ENCODE measurements around the gene HS6ST1.

- TF ChIP-seq CTCF (conservative IDR thresholded peaks at IDR 0.05; ENCODE audit: low read length) (no peak), EZH2phosphoT487 (IDR thresholded peaks at IDR 0.05; ENCODE audit: borderline replicate concordance, low read depth, low read length) (no peak)
Observed at GRCh38 chr2:128291161-128291843, 27.4 kb downstream of the HS6ST1 start.
